K562 (cell line): ENCODE measurements around the gene EXOC2. TPM values are rescaled to one million over a fixed set of nuclear protein-coding genes. Genes with fewer than 3 reads are reported as not detected.

Source experiments
- ATAC-seq: fragments of 200-7000 bp; cut with Tn5 transposase; 3 replicates; pipeline ENCODE4 v1.9.1; 2020; ENCODE audit warnings: moderate library complexity
- BruUV-seq: library from RNA; stranded (reverse); fragments of 400-500 nt; replicated peaks from 2 replicates; lab custom pipeline; 2021; lab: Mats Ljungman, UMichigan
- CTCF ChIA-PET: fragments of 300-600 bp; formaldehyde crosslinking; extraction: SDS; loops from one replicate; lab custom pipeline; 2021; ENCODE audit warnings: low intra/inter-chr PET ratio; lab: Yijun Ruan, JAX
- POLR2A ChIA-PET: fragments of 300-600, 350-650 bp; sonication (Branson Sonifier 250); formaldehyde crosslinking; extraction: SDS; loops from one replicate; lab custom pipeline; 2021; ENCODE audit warnings: antibody characterized with exemption, inconsistent platforms; lab: Yijun Ruan, JAX
- DNase-seq, 4 experiments: peaks; one replicate each; pipeline versions ENCODE4 v3.0.0 to v3.0.0-alpha.2; 2011 to 2018; ENCODE audit warnings: low spot score in 3 of 4, mixed read lengths in 3 of 4; ENCODE audit errors: extremely low read depth in 1 of 4
- FAIRE-seq: peaks from 2 replicates; lab custom pipeline; 2011; peaks lifted over from hg19 to GRCh38; lab: Jason Lieb, UNC
- H2AFZ ChIP-seq: 2 replicates; pipeline ENCODE4 v1.6.0; 2011; ENCODE audit warnings: low read depth, low read length, control low read depth, inconsistent platforms
- H3K27ac ChIP-seq: fragments of 200-600 bp; 3 replicates; pipeline ENCODE4 v1.8.0; 2011; ENCODE audit warnings: low read depth, mild to moderate bottlenecking, control low read depth, inconsistent platforms, low read length, moderate library complexity, mixed read lengths; ENCODE audit errors: extremely low read depth
- H3K27me3 ChIP-seq, 2 experiments: fragments of 300-600 bp in 1 of 2; 2 replicates in 1 of 2; 3 replicates in 1 of 2; pipeline versions ENCODE4 v1.6.0 to v1.8.0; 2011; ENCODE audit warnings: inconsistent platforms in 2 of 2, low read length in 2 of 2, mild to moderate bottlenecking in 1 of 2, mixed read lengths in 1 of 2, moderate library complexity in 1 of 2; ENCODE audit not compliant: control insufficient read depth in 2 of 2, insufficient read depth in 2 of 2
- H3K36me3 ChIP-seq: fragments of 300-600 bp; 3 replicates; pipeline ENCODE4 v1.8.0; 2011; ENCODE audit warnings: mild to moderate bottlenecking, low read length, inconsistent platforms; ENCODE audit not compliant: control insufficient read depth, insufficient read depth
- H3K4me1 ChIP-seq, 2 experiments: fragments of 200-600 bp in 1 of 2; replicated peaks in 1 of 2; 2 replicates in 1 of 2; 3 replicates in 1 of 2; pipeline versions ENCODE4 v1.5.1 to v1.8.0; 2011; ENCODE audit warnings: inconsistent platforms in 2 of 2, low read length in 2 of 2, mild to moderate bottlenecking in 1 of 2, mixed read lengths in 1 of 2, moderate library complexity in 1 of 2; ENCODE audit not compliant: control insufficient read depth in 2 of 2, insufficient read depth in 2 of 2
- H3K4me2 ChIP-seq: 2 replicates; pipeline ENCODE4 v1.6.1; 2011; ENCODE audit warnings: low read length, control low read depth, inconsistent platforms, mixed read lengths; ENCODE audit not compliant: insufficient read depth
- H3K4me3 ChIP-seq: fragments of 200-600 bp; sonication (generic), shearing (Covaris generic); 2 replicates; pipeline ENCODE4 v1.5.1; 2016; ENCODE audit warnings: control low read depth, inconsistent platforms
- H3K79me2 ChIP-seq: fragments of 200-600 bp; 3 replicates; pipeline ENCODE4 v1.8.0; 2011; ENCODE audit warnings: low read length, inconsistent platforms; ENCODE audit not compliant: control insufficient read depth, insufficient read depth
- H3K9ac ChIP-seq, 2 experiments: 2 replicates each; pipeline versions ENCODE4 v1.6.0 to v1.6.1; 2011; ENCODE audit warnings: low read depth in 2 of 2, low read length in 2 of 2, control low read depth in 1 of 2, inconsistent platforms in 1 of 2, mild to moderate bottlenecking in 1 of 2, mixed read lengths in 1 of 2; ENCODE audit not compliant: insufficient read depth in 1 of 2
- H3K9me1 ChIP-seq: one replicate; pipeline ENCODE4 v1.6.0; 2011; ENCODE audit warnings: inconsistent platforms, mild to moderate bottlenecking, low read length, moderate library complexity; ENCODE audit not compliant: control insufficient read depth, insufficient read depth
- H3K9me3 ChIP-seq: replicated peaks from 2 replicates; pipeline ENCODE4 v1.5.1; 2011; ENCODE audit warnings: low read depth, low read length, inconsistent platforms; ENCODE audit not compliant: control insufficient read depth, insufficient read depth
- H4K20me1 ChIP-seq: replicated peaks from 2 replicates; pipeline ENCODE4 v1.6.1; 2011; ENCODE audit warnings: low read length, inconsistent platforms, mixed read lengths; ENCODE audit not compliant: control insufficient read depth, insufficient read depth
- FOSL1 ChIP-seq: fragments of 200-800 bp; sonication (Bioruptor generic); conservative IDR thresholded peaks from 2 replicates; pipeline ENCODE4 v1.6.1; 2016; ENCODE audit warnings: missing genetic modification characterization, missing compliant biosample characterization
- ZNF274 ChIP-seq: IDR thresholded peaks from 2 replicates; pipeline ENCODE4 v1.6.1; 2011; ENCODE audit warnings: low read depth, mild to moderate bottlenecking, low read length, moderate library complexity, borderline replicate concordance
- ZNF696 ChIP-seq: fragments of 250-450 bp; sonication (Bioruptor Pico); conservative IDR thresholded peaks from 2 replicates; pipeline ENCODE4 v1.4.0; 2020; ENCODE audit warnings: mild to moderate bottlenecking, moderate library complexity
- WGBS: fragments of 100-300 bp; shearing (Covaris generic); methylation state at CpG from one replicate; pipeline ENCODE4 v1.1.6; 2016; ENCODE audit warnings: low coverage, mixed read lengths; ENCODE audit not compliant: insufficient coverage; ENCODE audit errors: missing lambda C conversion rate; 5-methylcytosine and 5-hydroxymethylcytosine counted together
- in situ Hi-C: fragments of 300-500 bp; cut with MboI; formaldehyde crosslinking; loops from 4 replicates; pipeline ENCODE4 v1.15.0; 2018; ENCODE audit warnings: inconsistent platforms, mixed read lengths
- intact Hi-C: fragments of 100-400 bp; cut with micrococcal nuclease; formaldehyde crosslinking; loops from 2 replicates; pipeline ENCODE4 v1.14.2; 2022
- polyA plus RNA-seq, 8 experiments: library from polyadenylated mRNA; depleted of rRNA in 4 of 8; stranded (reverse) in 5 of 8; unstranded in 3 of 8; fragments of >200 nt; fragmentation: Nextera tagmentation in 2 of 8; fragmentation: Illumina TruSeq in 1 of 8; extraction: Ambion mirVana in 2 of 8; extraction: Trizol in 1 of 8; gene quantifications; 2 replicates each; pipeline versions ENCODE4 v1.2.1 to v1.2.3, GENCODE V29; 2011 to 2014; ENCODE audit warnings: inconsistent platforms in 1 of 8, missing spikeins in 1 of 8
- total RNA-seq, 7 experiments: library from RNA; depleted of rRNA in 6 of 7; stranded (reverse); fragments of >200 nt in 6 of 7; fragmentation: Illumina TruSeq in 2 of 7; extraction: Trizol in 2 of 7; gene quantifications; 2 replicates each; pipeline versions ENCODE4 v1.2.1 to v1.2.3, GENCODE V29; 2011 to 2021; ENCODE audit warnings: low replicate concordance in 1 of 7
- TF ChIP-seq, protein P1 (sequence below): fragments of 200-800 bp; sonication (Bioruptor generic); IDR thresholded peaks from 2 replicates; pipeline ENCODE4 v1.6.1; 2017; ENCODE audit warnings: missing genetic modification characterization, missing compliant biosample characterization
- TF ChIP-seq, protein P2 (sequence below): fragments of 450-650 bp; IDR thresholded peaks from 2 replicates; pipeline ENCODE4 v1.6.1; 2017; ENCODE audit warnings: mild to moderate bottlenecking, moderate library complexity
- TF ChIP-seq, protein P3 (sequence below): fragments of 250-450 bp; sonication (Bioruptor Pico); IDR thresholded peaks from 2 replicates; pipeline ENCODE4 v1.4.0; 2020; ENCODE audit warnings: mild to moderate bottlenecking, moderate library complexity, borderline replicate concordance

The EXOC2 gene
- total and polyA plus RNA-seq, 9 of the 15 experiments (the other 6 are each of a cell fraction or from before 2014, with no cell fraction given): 12.2 to 30.2 (median 24.2) TPM

DNA sequence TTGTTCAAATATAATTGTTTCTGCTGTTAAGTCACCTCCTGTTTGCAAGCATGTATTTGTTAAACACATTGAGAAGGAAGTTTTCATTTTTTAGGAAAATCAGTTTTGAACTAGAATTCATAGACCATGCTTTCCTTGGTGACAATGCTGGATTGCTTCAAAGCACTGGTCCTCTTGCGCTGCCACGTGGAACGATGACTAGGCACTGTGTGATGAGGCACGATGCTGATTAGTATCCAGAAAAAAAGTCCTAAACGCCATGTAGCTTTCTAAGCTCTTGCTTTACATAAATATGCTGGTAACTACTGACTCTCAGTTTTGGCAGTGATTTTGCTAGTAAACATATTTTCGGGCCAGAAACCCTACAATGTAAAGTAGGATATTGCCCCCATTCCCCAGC, 11.1 kb upstream of the EXOC2 start (continued):
- TF ChIP-seq, protein P1, sequence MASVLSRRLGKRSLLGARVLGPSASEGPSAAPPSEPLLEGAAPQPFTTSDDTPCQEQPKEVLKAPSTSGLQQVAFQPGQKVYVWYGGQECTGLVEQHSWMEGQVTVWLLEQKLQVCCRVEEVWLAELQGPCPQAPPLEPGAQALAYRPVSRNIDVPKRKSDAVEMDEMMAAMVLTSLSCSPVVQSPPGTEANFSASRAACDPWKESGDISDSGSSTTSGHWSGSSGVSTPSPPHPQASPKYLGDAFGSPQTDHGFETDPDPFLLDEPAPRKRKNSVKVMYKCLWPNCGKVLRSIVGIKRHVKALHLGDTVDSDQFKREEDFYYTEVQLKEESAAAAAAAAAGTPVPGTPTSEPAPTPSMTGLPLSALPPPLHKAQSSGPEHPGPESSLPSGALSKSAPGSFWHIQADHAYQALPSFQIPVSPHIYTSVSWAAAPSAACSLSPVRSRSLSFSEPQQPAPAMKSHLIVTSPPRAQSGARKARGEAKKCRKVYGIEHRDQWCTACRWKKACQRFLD (CRISPR knock-in tag): no peak
- peak; percentile 18; the same call in 1 of the 2 replicates for TF ChIP-seq FOSL1 (tag)

DNA sequence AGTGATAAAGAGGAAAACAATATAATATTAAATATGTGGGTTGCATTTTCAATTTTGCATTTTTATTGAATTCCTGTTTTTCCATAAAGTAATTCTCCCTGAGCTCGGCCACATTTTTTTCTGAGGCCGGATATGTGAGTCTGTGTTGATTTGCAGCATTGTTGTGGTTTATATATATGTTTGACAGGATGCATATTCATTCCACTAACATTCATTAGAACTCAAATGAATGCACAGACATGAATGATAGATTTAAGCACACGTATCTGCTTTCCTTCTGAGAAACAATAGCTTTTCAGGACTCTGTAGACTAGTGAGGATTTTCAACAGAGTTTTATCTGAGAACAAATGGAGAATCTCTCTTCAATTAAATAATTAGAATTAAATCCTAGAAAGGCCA, 10.6 kb upstream of the EXOC2 start:
- no TSS peak for BruUV-seq

More for the DNA sequence above, 10.6 kb upstream of the EXOC2 start:
- Histone ChIP-seq H3K27ac (no peak overlapping the region), H2AFZ (no peak overlapping the region), H3K36me3 (no peaks in the 10 kb centered on the region), H3K4me2 (no peak overlapping the region), H3K79me2 (no peaks in the 10 kb centered on the region), H3K9me1 (no peaks in the 10 kb centered on the region), H3K27me3 (peaks cover 33 to 44% of the 10 kb centered on the region in 2 experiments), H3K9ac (no peak overlapping the region), H3K4me3 (no peak overlapping the region), H3K9me3 (no peaks in the 10 kb centered on the region), H4K20me1 (no peaks in the 10 kb centered on the region), H3K4me1 (no peaks in the 10 kb centered on the region; a peak in 2 of 5 replicates)
- DNase-seq (no peak), ATAC-seq (no peak), FAIRE-seq (no peak)
- WGBS: 5% methylated on average over 3 of the region's 3 CpGs
- intact Hi-C loops (loop anchor here (5.0 kb wide), 1 partner anchor 111 kb away; no protein-coding TSS in a partner anchor), in situ Hi-C loops (no loop called here)
- POLR2A ChIA-PET: interaction anchor here (0.6 to 0.9 kb wide), 2 partner anchors 23 to 63 kb away, joined by 3 to 4 read pairs; no protein-coding TSS in a partner anchor
- TF ChIP-seq ZNF696 (no peak), ZNF274 (no peak)
- TF ChIP-seq, protein P2, sequence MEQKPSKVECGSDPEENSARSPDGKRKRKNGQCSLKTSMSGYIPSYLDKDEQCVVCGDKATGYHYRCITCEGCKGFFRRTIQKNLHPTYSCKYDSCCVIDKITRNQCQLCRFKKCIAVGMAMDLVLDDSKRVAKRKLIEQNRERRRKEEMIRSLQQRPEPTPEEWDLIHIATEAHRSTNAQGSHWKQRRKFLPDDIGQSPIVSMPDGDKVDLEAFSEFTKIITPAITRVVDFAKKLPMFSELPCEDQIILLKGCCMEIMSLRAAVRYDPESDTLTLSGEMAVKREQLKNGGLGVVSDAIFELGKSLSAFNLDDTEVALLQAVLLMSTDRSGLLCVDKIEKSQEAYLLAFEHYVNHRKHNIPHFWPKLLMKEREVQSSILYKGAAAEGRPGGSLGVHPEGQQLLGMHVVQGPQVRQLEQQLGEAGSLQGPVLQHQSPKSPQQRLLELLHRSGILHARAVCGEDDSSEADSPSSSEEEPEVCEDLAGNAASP: no peak
- TF ChIP-seq, protein P3, sequence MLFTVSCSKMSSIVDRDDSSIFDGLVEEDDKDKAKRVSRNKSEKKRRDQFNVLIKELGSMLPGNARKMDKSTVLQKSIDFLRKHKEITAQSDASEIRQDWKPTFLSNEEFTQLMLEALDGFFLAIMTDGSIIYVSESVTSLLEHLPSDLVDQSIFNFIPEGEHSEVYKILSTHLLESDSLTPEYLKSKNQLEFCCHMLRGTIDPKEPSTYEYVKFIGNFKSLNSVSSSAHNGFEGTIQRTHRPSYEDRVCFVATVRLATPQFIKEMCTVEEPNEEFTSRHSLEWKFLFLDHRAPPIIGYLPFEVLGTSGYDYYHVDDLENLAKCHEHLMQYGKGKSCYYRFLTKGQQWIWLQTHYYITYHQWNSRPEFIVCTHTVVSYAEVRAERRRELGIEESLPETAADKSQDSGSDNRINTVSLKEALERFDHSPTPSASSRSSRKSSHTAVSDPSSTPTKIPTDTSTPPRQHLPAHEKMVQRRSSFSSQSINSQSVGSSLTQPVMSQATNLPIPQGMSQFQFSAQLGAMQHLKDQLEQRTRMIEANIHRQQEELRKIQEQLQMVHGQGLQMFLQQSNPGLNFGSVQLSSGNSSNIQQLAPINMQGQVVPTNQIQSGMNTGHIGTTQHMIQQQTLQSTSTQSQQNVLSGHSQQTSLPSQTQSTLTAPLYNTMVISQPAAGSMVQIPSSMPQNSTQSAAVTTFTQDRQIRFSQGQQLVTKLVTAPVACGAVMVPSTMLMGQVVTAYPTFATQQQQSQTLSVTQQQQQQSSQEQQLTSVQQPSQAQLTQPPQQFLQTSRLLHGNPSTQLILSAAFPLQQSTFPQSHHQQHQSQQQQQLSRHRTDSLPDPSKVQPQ: no peak
- CTCF ChIA-PET: no interaction called here
